HepG2 (cell line): Measurements from ENCODE around the gene GYPC. TPM values are rescaled to one million over a fixed set of nuclear protein-coding genes. Genes with fewer than 3 reads are reported as not detected.

Source experiments
- ATAC-seq: fragments of 200-7000 bp; cut with Tn5 transposase; 3 replicates; pipeline ENCODE4 v1.9.1; 2020; ENCODE audit warnings: mild to moderate bottlenecking, moderate library complexity
- BruUV-seq: library from RNA; stranded (reverse); fragments of 400-500 nt; replicated peaks from 2 replicates; lab custom pipeline; 2021; lab: Mats Ljungman, UMichigan
- CTCF ChIA-PET: fragments of 300-600 bp; formaldehyde crosslinking; extraction: SDS; loops from one replicate; lab custom pipeline; 2021; ENCODE audit warnings: low total read pairs, inconsistent platforms, low intra/inter-chr PET ratio; lab: Yijun Ruan, JAX
- POLR2A ChIA-PET: fragments of 350-600 bp; sonication (Branson Sonifier 250); formaldehyde crosslinking; loops from one replicate; lab custom pipeline; 2020; ENCODE audit warnings: antibody characterized with exemption, inconsistent platforms; lab: Yijun Ruan, JAX
- DNase-seq: peaks from one replicate; pipeline ENCODE4 v3.0.0-alpha.2; 2015; ENCODE audit warnings: low spot score
- FAIRE-seq: peaks from 3 replicates; lab custom pipeline; 2011; peaks lifted over from hg19 to GRCh38; lab: Jason Lieb, UNC
- H2AFZ ChIP-seq: one replicate; pipeline ENCODE4 v1.6.1; 2011; ENCODE audit warnings: low read length, inconsistent platforms
- H3K27ac ChIP-seq: fragments of 300-600 bp; 3 replicates; pipeline ENCODE4 v1.8.0; 2011; ENCODE audit warnings: mixed run types, mild to moderate bottlenecking, mixed read lengths, low read length, inconsistent platforms; ENCODE audit not compliant: insufficient read depth; ENCODE audit errors: extremely low read length
- H3K27me3 ChIP-seq, 2 experiments: fragments of 200-600 bp in 1 of 2; 2 replicates in 1 of 2; 3 replicates in 1 of 2; pipeline versions ENCODE4 v1.6.0 to v1.8.0; 2011; ENCODE audit warnings: low read length in 2 of 2, mild to moderate bottlenecking in 2 of 2, moderate library complexity in 2 of 2, inconsistent platforms in 1 of 2; ENCODE audit not compliant: insufficient read depth in 2 of 2, control insufficient read depth in 1 of 2
- H3K36me3 ChIP-seq, 2 experiments: fragments of 200-600 bp in 1 of 2; replicated peaks in 1 of 2; 2 replicates in 1 of 2; 3 replicates in 1 of 2; pipeline versions ENCODE4 v1.5.1 to v1.8.0; 2011; ENCODE audit warnings: low read length in 2 of 2, inconsistent platforms in 1 of 2; ENCODE audit not compliant: insufficient read depth in 2 of 2, control insufficient read depth in 1 of 2
- H3K4me1 ChIP-seq: 2 replicates; pipeline ENCODE4 v1.5.1; 2012; ENCODE audit warnings: low read length, inconsistent platforms; ENCODE audit not compliant: insufficient read depth
- H3K4me2 ChIP-seq: 2 replicates; pipeline ENCODE4 v1.6.0; 2011; ENCODE audit warnings: low read depth, low read length, inconsistent platforms
- H3K4me3 ChIP-seq, 3 experiments: fragments of 200-600 bp in 1 of 3; sonication (generic), shearing (Covaris generic) in 1 of 3; replicated peaks in 1 of 3; 2 replicates each; pipeline ENCODE4 v1.5.1; 2011 to 2016; ENCODE audit warnings: low read length in 3 of 3, inconsistent platforms in 2 of 3, low read depth in 2 of 3, mild to moderate bottlenecking in 2 of 3, control low read depth in 1 of 3, mixed read lengths in 1 of 3; ENCODE audit not compliant: insufficient read depth in 1 of 3
- H3K79me2 ChIP-seq: one replicate; pipeline ENCODE4 v1.6.1; 2011; ENCODE audit warnings: low read length, inconsistent platforms; ENCODE audit not compliant: insufficient read depth
- H3K9ac ChIP-seq: 2 replicates; pipeline ENCODE4 v1.6.0; 2011; ENCODE audit warnings: mild to moderate bottlenecking, low read depth, low read length, inconsistent platforms; ENCODE audit not compliant: insufficient read depth
- H3K9me3 ChIP-seq: 2 replicates; pipeline ENCODE4 v1.5.1; 2012; ENCODE audit warnings: mild to moderate bottlenecking, low read length
- H4K20me1 ChIP-seq: 2 replicates; pipeline ENCODE4 v1.6.0; 2011; ENCODE audit warnings: inconsistent platforms, mild to moderate bottlenecking, low read length, moderate library complexity; ENCODE audit not compliant: insufficient read depth
- AGO1 ChIP-seq: fragments of 200-400 bp; formaldehyde crosslinking; IDR thresholded peaks from 2 replicates; pipeline ENCODE4 v1.6.1; 2017; ENCODE audit warnings: mild to moderate bottlenecking, low read depth, low read length, moderate library complexity; ENCODE audit not compliant: poor library complexity, severe bottlenecking
- ARNTL ChIP-seq: sonication (generic); formaldehyde crosslinking; IDR thresholded peaks from 2 replicates; pipeline ENCODE4 v1.4.0; 2020; ENCODE audit warnings: mild to moderate bottlenecking, missing genetic modification reagents
- HNRNPK ChIP-seq: fragments of 200-400 bp; formaldehyde crosslinking; IDR thresholded peaks from 2 replicates; pipeline ENCODE4 v1.6.1; 2018; ENCODE audit warnings: low read length, low read depth, moderate library complexity, mild to moderate bottlenecking; ENCODE audit not compliant: poor library complexity, severe bottlenecking
- ISL2 ChIP-seq: sonication (generic); formaldehyde crosslinking; IDR thresholded peaks from 2 replicates; pipeline ENCODE4 v1.5.0; 2020; ENCODE audit warnings: missing genetic modification reagents
- KLF9 ChIP-seq: IDR thresholded peaks from 2 replicates; pipeline ENCODE4 v1.6.1; 2016; ENCODE audit warnings: low read depth
- MAFF ChIP-seq: IDR thresholded peaks from 2 replicates; pipeline ENCODE4 v1.6.1; 2011; ENCODE audit warnings: low read depth, low read length, improper control_type of control experiment
- MAFK ChIP-seq, 2 experiments: IDR thresholded peaks in 1 of 2; conservative IDR thresholded peaks in 1 of 2; 2 replicates each; pipeline ENCODE4 v1.6.1; 2011; ENCODE audit warnings: improper control_type of control experiment in 2 of 2, low read length in 2 of 2
- NFIB ChIP-seq: sonication (generic); formaldehyde crosslinking; IDR thresholded peaks from 2 replicates; pipeline ENCODE4 v1.9.0; 2021; ENCODE audit warnings: missing genetic modification reagents, mild to moderate bottlenecking, borderline replicate concordance
- POGZ ChIP-seq: sonication (generic); formaldehyde crosslinking; IDR thresholded peaks from 2 replicates; pipeline ENCODE4 v1.4.0; 2020; ENCODE audit warnings: mild to moderate bottlenecking, missing genetic modification reagents
- PTBP1 ChIP-seq: fragments of 200-400 bp; formaldehyde crosslinking; IDR thresholded peaks from 2 replicates; pipeline ENCODE4 v1.6.1; 2018; ENCODE audit warnings: low read length, low read depth; ENCODE audit not compliant: poor library complexity, severe bottlenecking
- THAP8 ChIP-seq: sonication (generic); formaldehyde crosslinking; IDR thresholded peaks from 2 replicates; pipeline ENCODE4 v1.5.1; 2020; ENCODE audit warnings: missing genetic modification reagents, mild to moderate bottlenecking, borderline replicate concordance
- TOPORS ChIP-seq: sonication (generic); formaldehyde crosslinking; IDR thresholded peaks from 2 replicates; pipeline ENCODE4 v1.8.0; 2023; ENCODE audit warnings: mild to moderate bottlenecking, missing genetic modification reagents
- ZFX ChIP-seq: sonication (generic); formaldehyde crosslinking; IDR thresholded peaks from 2 replicates; pipeline ENCODE4 v1.4.0; 2020; ENCODE audit warnings: mild to moderate bottlenecking, low read depth, missing genetic modification reagents, moderate library complexity
- ZKSCAN1 ChIP-seq: fragments of 150-350 bp; IDR thresholded peaks from 2 replicates; pipeline ENCODE4 v1.6.1; 2014; ENCODE audit warnings: low read length
- ZNF382 ChIP-seq: sonication (generic); formaldehyde crosslinking; IDR thresholded peaks from 2 replicates; pipeline ENCODE4 v1.5.0; 2020; ENCODE audit warnings: missing genetic modification reagents, mild to moderate bottlenecking, borderline replicate concordance
- ZNF570 ChIP-seq: sonication (generic); formaldehyde crosslinking; IDR thresholded peaks from 2 replicates; pipeline ENCODE4 v1.4.0; 2020; ENCODE audit warnings: mild to moderate bottlenecking, missing genetic modification reagents, borderline replicate concordance
- ZSCAN5A ChIP-seq: sonication (generic); formaldehyde crosslinking; IDR thresholded peaks from 2 replicates; pipeline ENCODE4 v1.8.0; 2022; ENCODE audit warnings: mild to moderate bottlenecking, missing genetic modification reagents, borderline replicate concordance
- WGBS: methylation state at CpG from one replicate; pipeline ENCODE4 v1.1.6; 2017; ENCODE audit warnings: low lambda C conversion rate; 5-methylcytosine and 5-hydroxymethylcytosine counted together
- in situ Hi-C: cut with HindIII; loops from 2 replicates; pipeline ENCODE4 v1.10.0; 2017; ENCODE audit warnings: low pct_unique_long_range_greater_than_20kb; ENCODE audit not compliant: extremely low pct_ligation_motif_present
- intact Hi-C: fragments of 100-400 bp; cut with micrococcal nuclease; formaldehyde crosslinking; loops from one replicate; pipeline ENCODE4 v1.10.0; 2022; ENCODE audit not compliant: unreplicated experiment
- polyA plus RNA-seq, 8 experiments: library from polyadenylated mRNA; depleted of rRNA in 3 of 8; stranded (reverse) in 7 of 8; unstranded in 1 of 8; fragments of >200 nt; fragmentation: Illumina TruSeq in 4 of 8; extraction: Trizol in 4 of 8; gene quantifications; 2 replicates each; pipeline versions ENCODE4 v1.2.1 to v1.2.3, GENCODE V29; 2011 to 2016; ENCODE audit warnings: low read depth in 4 of 8, missing spikeins in 1 of 8, mixed read lengths in 1 of 8; ENCODE audit not compliant: insufficient read depth in 1 of 8
- total RNA-seq, 5 experiments: library from RNA; depleted of rRNA; stranded (reverse); fragments of >200 nt; fragmentation: Illumina TruSeq; extraction: Trizol; gene quantifications; 2 replicates each; pipeline ENCODE4 v1.2.3, GENCODE V29; 2016; ENCODE audit warnings: low read depth in 1 of 5

The GYPC gene
- total and polyA plus RNA-seq, 2 of the 13 experiments (the other 11 are each of a cell fraction or from before 2014, with no cell fraction given), result not detected

- H3K27ac ChIP-seq, result no peak overlapping the region
Observed at GRCh38 chr2:126744640-126745039, 88.7 kb downstream of the GYPC start.

More at GRCh38 chr2:126744640-126745039, 88.7 kb downstream of the GYPC start:
- in situ Hi-C loops (no loop called here), intact Hi-C loops (no loop called here)
- no peak for TF ChIP-seq TOPORS (CRISPR knock-in tag)
- TF ChIP-seq ZFX (CRISPR knock-in tag), result no peak
- TF ChIP-seq NFIB (CRISPR knock-in tag), result no peak
- TF ChIP-seq HNRNPK, result no peak
- no peak for TF ChIP-seq ARNTL (CRISPR knock-in tag)
- no peak for TF ChIP-seq THAP8 (CRISPR knock-in tag)
- no peak for TF ChIP-seq ISL2 (CRISPR knock-in tag)
- peak; percentile 28 to 73; a peak in 3 of 4 replicates for TF ChIP-seq MAFK (conservative IDR thresholded peaks at IDR 0.05 in 1 of 2, IDR thresholded peaks at IDR 0.05 in 1 of 2; ENCODE audit: low read length in 2 of 2)
- TF ChIP-seq ZNF570, result no peak
- TF ChIP-seq AGO1, result no peak
- TF ChIP-seq PTBP1, result no peak
- no peak for TF ChIP-seq ZNF382 (CRISPR knock-in tag)
- peak; percentile 46; the same call in 1 of the 2 replicates for TF ChIP-seq MAFF
- no peak for TF ChIP-seq KLF9 (CRISPR knock-in tag)
- TF ChIP-seq POGZ, result no peak
- TF ChIP-seq ZKSCAN1, result no peak
- TF ChIP-seq ZSCAN5A (CRISPR knock-in tag), result no peak
- no peak for ATAC-seq
- 64% methylated on average over 3 of the region's 3 CpGs for WGBS
- peaks cover 0 to 2% of the 10 kb centered on the region in 2 experiments; a peak in 1 of 5 replicates for H3K27me3 ChIP-seq
- no peak overlapping the region for H3K9ac ChIP-seq
- ChIA-PET CTCF (no interaction called here), POLR2A (no interaction called here)
- no peaks in the 10 kb centered on the region for H3K36me3 ChIP-seq
- H3K9me3 ChIP-seq, result no peaks in the 10 kb centered on the region
- no peak overlapping the region for H3K4me3 ChIP-seq
- no peak overlapping the region for H3K4me2 ChIP-seq
- FAIRE-seq, result no peak
- DNase-seq, result no peak
- no peaks in the 10 kb centered on the region for H3K79me2 ChIP-seq
- no peaks in the 10 kb centered on the region for H4K20me1 ChIP-seq
- no TSS peak for BruUV-seq
- no peak overlapping the region for H2AFZ ChIP-seq
- H3K4me1 ChIP-seq, result no peaks in the 10 kb centered on the region
